Vagina (tissue), 2 donors: ENCODE results near the gene ZNF57.

Source experiments
- POLR2A ChIP-seq, 2 donors: fragments of 450-650 bp; IDR thresholded peaks; one replicate each; pipeline ENCODE4 v1.6.1; 2017; ENCODE audit warnings: antibody characterized with exemption in 2 of 2, mild to moderate bottlenecking in 2 of 2, moderate library complexity in 2 of 2
- POLR2AphosphoS5 ChIP-seq, 2 donors: sonication (generic); formaldehyde crosslinking; IDR thresholded peaks; one replicate each; pipeline ENCODE4 v1.9.0; 2017; ENCODE audit warnings: antibody characterized with exemption in 2 of 2, mild to moderate bottlenecking in 2 of 2, low read depth in 1 of 2; ENCODE audit not compliant: insufficient read depth in 1 of 2
- TF ChIP-seq, protein P1 (sequence below), 3 experiments: fragments of 450-650 bp in 2 of 3; fragments of 200-600 bp in 1 of 3; sonication (generic) in 1 of 3; IDR thresholded peaks; one replicate each; pipeline ENCODE4 v1.5.1; 2017 to 2019; ENCODE audit warnings: antibody characterized with exemption in 3 of 3, mild to moderate bottlenecking in 2 of 3, moderate library complexity in 2 of 3

DNA sequence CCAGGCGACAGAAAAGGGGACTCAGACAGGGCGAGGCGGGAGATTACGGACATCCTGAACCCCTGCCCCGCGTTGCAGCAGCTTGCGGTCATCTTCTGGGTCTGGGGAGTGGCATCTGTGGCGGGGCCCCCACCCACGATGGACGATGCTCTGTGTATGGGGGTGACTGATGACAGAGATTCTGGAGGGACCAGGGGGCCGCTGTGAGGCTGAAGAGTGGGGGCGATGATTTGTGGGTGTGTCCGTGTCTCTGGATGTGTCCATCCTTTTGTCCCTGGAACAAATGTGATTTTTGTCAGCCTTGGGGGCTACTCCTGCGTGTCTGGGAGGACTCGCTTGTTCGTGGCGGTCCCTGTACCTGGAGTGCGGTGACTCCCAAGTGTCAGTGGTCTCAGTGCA, 26.3 kb downstream of the ZNF57 start:
- TF ChIP-seq, protein P1, sequence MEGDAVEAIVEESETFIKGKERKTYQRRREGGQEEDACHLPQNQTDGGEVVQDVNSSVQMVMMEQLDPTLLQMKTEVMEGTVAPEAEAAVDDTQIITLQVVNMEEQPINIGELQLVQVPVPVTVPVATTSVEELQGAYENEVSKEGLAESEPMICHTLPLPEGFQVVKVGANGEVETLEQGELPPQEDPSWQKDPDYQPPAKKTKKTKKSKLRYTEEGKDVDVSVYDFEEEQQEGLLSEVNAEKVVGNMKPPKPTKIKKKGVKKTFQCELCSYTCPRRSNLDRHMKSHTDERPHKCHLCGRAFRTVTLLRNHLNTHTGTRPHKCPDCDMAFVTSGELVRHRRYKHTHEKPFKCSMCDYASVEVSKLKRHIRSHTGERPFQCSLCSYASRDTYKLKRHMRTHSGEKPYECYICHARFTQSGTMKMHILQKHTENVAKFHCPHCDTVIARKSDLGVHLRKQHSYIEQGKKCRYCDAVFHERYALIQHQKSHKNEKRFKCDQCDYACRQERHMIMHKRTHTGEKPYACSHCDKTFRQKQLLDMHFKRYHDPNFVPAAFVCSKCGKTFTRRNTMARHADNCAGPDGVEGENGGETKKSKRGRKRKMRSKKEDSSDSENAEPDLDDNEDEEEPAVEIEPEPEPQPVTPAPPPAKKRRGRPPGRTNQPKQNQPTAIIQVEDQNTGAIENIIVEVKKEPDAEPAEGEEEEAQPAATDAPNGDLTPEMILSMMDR (IDR thresholded peaks at IDR 0.05), result no peak
- TF ChIP-seq POLR2A (IDR thresholded peaks at IDR 0.05) (no peak), POLR2AphosphoS5 (IDR thresholded peaks at IDR 0.05; ENCODE audit: insufficient read depth in 1 of 2, low read depth in 1 of 2) (no peak)
